NCI-H526 treated with DMSO at 0.1 percent for 48 hours (cell line): ENCODE data around the gene WNT10A.
"Not testable (repeated sequence)": the region's sequence is repeated elsewhere in the genome, so short reads cannot be mapped to it uniquely, and the experiment has no call there.

Source experiments
- DNase-seq: peaks from one replicate; lab custom pipeline; 2025; lab: John Stamatoyannopoulos, UW

Gene WNT10A

DNA sequence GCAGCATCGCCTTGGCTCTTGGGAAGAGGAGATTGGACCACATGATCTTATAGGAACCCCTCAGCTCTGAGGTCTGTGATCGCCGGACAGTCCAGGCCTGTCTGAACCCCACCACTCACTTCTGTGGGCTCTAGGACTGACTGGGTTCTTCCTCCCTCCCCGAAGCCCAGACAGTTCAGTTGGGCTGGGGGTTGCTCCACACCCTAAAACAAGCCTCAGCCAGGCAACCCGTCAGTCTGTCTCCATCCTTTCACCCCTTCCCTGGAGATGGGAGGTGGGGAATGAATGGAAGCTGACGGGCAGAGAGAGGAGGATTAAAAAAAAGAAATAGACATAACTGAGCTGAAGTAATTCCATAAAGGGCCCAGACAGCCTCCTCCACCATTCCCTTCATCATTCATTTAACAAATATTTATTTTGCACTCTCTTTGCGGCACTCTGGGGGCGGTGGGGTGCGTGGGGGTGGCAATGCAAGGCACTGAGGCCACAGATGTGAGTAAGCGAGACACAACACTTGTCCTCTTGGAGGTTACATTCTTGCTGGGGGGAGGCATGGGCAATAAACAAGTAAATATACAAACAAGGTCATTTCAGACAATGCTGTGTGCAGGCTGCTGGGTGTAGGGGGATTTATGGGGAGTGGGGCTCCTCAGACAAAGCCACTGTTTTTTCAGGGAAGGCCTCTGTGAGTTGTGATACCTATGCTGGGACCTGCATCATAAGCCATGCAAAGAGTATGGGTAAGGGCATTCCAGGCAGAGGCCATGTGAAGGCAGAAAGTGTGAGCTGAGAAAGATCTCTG, 12.9 kb downstream of the WNT10A start:
- DNase-seq, result no peak

DNA sequence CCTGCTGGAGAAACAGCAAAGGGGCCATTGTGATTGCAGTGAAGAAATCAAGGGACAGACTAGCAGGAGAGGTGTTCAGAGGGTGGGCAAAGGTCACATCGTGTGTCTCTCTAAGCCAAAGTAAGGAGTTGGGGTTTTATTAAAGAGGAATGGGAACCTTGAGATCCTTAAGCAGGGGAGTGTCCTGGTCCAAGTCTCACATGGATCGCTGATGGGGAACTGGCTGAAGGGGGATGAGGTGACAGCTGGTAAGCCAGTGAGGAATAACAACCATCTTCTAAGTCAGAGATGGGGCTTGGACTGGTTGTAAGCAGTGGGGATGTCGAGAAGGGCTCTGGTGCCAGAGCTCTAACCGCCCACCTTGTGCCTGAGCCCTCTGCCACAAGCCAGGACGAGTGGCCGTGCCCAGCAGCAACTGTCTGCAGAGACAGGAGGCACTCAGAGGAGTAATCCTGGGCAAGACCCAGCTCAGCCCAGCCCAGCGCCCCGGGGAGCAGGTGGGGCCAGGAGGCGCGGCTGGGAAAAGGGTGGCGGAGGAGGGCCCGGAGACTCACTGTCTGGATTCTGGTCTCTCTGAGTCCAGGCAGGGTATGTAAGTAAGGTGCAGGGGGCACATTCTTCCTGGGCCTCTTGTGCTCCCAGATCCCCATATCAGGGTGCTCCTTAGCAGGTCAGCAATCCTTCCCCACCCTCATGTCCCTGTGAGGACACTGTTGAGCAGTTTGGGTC, 13.7 kb downstream of the WNT10A start:
- no peak for DNase-seq

DNA sequence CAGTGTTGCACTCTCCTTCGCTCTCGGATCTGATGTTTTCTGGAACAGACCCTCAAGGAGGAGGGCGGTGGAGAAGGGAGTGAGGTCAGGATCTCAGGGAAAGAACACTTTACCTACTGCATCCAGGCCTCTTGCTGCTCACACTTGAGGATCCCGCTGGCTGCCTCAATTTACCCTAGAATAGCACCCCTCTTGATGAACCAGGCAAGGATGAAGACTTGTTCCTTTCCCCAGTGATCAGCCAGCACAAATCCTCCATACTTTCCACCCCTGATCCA, 14.2 kb downstream of the WNT10A start:
- no peak for DNase-seq

DNA sequence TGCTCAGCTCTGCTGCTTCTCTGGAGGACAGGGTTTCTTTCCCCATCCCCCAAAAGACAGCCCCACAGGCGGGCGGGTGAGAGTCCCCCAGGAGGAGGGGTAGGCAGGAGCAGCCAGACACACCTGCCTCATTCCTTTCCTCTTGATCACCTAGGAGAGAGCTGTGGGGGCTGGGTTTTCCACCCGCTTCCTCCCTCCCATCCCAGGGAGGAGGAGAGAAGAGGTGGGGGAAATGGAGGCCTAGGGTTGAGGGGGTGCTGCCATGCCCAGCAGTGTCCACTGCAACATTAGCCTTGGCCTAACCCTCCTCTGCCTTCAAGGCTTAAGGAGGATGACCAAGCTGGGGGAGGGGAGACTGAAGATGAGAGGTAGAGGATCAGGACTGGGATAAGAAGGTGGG, 14.7 kb downstream of the WNT10A start:
- no peak for DNase-seq

DNA sequence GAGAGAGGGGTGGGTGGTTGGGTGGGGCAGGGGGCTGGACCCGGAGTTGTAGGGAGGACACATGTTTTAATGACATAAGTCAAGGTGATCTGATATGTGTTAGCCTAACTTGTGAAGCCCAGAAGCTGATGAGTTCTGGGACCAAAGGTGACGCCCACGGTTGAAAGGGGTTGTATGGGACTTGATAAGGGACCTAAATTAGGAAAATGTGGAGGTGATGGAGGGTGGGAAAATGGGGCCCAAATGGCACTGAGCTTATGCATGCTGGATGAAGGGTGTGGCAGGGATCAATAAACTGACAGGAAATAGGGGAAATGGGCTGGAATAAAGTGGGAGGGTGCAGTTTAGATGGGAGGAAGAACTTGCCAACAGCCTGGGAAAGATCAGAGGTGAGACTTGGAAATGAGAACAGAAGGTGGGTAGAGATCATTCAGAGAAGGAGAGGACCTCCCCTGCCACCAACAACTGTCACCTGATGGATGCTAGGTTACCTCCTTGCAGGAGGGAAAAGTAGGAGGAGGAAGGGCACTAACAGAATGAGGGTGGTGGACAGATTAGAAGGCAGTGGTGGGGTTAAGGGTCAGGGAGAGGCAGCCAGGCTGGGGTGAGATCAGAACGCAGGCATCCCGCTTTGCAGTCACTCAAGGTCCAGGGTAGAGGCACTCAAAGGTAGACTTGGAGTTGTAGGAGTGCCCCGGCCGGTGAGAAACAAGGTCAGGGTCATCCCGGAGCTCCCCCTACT, 15.3 kb downstream of the WNT10A start:
- DNase-seq, result no peak

DNA sequence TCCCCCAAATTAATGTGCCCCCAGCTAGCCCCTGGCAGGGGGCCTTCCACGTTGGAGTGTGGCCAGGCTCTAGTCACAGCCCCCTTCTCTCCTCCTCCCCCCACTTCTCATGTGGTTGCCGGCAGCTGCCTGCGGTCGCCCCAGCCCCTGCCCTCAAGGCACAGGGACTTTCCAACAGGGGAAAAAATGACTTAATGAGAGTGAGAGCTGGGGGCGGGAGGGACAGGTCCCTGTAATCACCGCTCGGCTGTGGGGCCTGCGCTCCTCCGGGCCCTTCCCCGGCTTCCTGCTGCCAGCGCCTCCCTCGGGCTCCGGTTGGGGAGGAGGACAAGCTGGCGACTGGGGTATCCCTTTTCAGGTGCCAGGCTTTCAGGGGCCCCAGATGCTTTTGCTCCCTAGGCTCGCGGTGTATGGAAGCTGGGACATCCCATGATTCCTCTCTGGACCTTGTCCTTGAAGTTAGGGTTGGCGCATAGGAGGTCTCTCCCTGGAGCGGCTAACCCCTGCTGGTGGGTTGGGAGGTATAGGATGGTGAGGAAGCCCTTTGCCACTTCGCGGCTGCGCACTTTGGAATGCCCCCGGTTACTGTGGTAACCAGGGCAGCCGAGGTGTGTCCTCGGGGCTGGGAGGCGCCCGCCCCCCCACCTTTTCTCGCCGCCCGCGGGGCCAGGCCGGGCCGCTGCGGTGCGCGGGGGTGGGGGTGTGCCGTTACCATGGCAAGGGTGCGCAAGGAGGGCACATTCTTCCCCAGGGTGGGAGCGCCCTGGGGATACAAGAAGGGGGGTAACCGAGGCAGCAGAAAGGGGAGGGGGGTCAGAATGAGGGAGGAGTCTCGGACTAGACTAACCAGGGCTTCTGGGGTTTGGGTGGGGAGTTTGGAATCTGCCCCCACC, 16.1 kb downstream of the WNT10A start:
- no peak for DNase-seq

DNA sequence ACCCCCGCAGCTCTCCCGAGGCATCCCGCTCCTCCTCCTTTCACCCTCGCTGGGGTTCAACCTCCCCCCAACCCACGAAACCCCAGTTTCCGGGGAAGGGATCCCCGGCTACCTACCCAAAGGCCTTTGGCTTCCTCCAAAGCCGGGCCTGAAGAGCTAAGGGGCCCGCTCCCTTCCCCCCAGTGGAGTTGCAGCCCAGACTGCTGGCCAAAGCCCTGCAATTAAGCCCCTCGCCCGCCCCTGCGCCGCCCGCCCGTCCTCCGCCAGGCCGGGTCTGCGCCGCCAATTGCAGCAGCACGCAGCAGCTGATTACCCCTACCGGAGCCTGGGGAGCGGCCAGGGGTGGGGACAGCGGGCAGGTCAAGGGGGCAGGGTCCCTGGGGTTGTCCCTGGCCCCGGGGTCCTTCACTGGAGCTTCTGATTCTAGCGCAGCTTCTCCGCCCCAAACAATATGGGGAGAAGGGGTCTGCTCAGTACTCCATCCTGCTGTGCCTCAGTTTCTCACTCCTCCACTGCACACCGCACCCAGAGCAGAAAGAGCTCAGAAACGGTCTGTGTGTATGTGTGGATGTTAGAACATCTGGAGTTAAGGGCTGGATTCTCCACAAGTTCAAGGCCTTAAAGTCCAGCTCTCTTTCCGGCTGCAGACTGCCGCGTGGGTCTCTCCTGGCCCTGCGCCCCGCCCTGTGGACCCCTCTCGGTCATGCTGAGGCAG, 16.9 kb downstream of the WNT10A start:
- DNase-seq, result no peak

DNA sequence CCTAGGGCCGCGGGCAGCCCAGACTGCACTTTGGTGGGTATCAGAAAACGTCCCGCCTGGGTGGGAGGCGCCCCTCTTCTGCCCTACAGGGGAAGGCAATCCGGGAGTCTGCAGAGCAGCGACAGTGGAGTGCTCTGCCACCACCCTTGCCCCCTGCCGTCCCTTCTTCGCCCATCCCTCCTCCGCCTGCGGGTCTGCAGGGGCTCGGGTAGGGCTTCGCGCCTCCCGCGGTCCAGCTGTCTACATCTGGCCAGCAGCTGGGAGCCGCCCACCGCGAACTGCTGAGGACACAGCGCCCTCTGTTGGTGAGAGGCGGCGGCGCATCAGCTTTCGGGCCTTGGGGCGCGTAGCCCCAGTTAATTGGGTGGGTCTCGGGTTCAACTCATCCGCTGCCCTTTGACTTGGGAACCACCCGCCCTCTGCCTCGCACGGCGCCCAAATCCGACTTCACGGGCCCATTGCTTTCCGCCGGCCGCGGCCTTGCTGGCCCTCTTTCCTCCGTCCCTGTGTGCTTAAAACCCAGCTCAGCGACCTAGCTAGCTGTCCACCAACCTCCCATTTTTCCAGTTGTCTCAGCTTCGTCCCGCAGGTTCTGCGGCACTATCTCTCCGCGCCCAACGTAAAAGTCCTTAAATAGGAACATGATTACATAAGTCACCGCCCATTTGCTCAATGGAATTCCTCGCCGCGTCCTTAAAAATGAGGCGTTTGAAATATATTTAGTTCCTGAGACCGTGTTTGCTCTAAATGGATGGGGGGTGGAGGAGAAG, 17.6 kb downstream of the WNT10A start:
- peak; percentile 29 for DNase-seq

DNA sequence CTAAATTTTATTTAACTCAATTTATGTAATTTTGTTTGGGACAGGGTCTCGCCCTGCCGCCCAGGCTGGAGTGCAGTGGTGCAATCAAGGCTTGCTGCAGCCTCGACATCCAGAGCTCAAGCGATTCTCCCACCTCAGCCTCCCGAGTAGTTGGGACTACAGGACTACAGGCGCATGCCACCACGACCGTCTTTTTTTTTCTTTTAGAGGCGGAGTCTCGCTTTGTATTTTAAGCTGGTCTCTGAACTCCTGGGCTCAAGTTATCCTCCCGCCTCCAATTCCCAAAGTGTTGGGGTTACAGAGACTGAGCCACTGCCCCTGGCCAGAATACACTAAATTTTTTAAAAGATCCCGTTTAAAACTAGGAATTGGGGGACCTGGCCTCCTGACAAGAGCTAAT, 18.5 kb downstream of the WNT10A start:
- no peak for DNase-seq

DNA sequence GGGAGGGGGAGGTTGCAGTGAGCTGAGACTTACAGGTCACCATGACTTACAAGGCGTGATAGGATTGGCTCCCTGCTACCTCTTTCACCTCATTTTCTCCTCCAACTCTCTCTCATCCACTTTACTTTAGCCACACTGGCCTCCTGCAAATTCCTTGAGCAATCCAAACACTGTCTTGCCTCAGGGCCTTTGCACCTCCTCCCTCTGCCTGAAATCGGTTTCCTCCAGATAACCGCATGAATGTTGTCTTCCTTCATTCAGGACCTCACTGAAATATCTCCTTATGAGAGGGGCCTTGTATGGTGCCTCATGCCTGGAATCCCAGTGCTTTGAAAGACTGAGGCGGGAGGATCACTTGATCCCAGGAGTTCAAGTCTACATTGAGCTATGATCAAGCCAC, 21.8 kb downstream of the WNT10A start:
- DNase-seq, result no peak

DNA sequence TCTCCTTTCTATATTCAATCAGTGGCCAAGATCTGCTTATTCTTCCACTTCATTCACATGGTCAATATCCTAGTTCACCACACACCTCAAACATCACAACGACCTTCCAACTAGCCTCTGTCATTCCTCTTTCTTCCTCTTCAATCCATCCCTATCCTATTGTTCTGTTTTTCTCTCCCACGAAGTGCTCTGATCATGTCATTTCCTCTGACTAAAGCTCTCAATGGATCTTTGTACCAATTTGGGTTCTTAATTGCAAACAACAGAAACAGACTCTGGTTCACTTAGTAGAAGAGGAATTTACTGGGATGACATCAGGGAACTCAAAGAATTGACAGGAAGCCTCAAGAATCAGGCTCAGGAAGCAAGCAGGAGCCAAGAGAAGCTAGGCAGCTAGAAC, 23.5 kb downstream of the WNT10A start:
- no peak for DNase-seq

DNA sequence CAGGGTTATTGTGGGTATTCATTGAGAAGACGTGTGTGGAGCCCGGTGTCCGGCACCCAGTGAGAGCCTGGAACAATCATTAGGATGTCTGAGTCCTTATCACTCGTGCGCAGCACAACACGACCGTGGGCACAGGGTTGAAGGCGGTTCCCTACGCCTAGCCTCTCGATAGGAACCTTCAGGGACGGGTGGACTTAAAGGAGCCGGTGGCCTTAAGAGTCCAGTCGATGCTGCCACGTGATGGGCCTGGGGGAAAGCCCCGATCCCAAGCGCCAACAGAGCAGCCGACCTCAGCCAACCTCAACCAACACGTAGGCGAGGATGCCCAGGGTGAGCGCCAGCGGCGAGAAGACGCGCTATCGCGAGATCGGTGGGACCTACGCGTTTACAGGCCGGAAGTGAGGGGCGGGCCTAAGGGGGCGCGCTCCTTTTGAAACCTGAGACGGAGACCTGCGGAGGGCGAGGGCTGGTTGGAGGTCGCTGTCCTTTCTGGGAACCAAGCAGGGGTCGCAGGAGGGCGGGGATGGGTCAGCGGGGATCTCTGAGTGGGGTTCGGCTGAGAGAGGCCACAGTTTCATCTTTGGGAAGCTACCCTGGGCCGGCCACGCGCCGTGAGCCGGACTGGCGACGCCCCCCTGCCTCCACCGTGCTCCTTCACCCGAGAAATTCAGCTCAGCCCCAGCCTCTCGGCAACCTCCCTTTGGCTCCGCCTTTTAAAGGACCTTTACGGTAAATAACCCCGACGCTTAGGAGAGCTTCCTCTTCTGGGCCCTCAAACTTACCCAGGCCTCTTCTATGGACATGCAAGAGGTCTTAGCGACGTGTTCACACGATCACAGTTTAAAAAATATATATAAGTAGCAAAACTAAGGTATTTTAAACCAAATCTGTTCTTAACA, 28.3 kb downstream of the WNT10A start:
- peak; percentile 89 for DNase-seq

DNA sequence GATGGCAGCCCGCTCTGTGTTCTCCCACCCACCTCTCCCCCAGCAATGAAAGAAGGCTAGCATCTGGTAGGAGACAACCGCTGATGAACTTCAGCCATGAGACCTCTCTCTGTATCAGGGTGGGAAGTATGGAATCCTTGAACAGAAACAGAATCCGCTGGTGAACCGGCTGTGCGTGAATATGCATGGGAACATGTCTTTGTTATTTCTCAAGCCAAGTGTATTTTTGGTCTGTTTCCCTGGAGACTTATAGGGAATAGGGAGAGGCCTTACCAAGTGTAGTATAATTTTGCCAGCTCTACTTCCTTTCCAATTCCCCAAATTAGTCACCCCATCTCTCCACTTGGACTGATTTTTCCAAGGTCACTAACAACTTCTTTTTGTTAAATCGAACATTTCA, 30.1 kb downstream of the WNT10A start:
- DNase-seq, result no peak

DNA sequence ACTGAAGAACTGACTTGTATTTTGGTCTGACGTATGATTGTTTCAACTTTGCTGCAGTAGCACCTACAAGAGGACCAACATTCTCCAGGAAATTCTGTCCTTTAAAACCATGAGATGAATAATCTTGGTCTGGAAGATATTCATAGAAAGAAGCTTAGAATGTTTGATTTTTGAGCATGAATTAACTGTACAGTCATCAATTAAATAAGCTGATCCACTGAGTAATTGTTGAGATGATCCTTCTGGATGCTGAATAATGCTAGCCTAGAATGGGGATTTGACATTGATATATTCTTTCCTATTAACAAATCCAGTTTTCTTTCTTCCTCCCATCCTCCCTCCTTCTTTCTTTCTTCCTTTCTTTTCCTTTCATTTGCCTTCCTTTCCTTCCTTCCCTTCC, 39.9 kb downstream of the WNT10A start:
- DNase-seq, result no peak

DNA sequence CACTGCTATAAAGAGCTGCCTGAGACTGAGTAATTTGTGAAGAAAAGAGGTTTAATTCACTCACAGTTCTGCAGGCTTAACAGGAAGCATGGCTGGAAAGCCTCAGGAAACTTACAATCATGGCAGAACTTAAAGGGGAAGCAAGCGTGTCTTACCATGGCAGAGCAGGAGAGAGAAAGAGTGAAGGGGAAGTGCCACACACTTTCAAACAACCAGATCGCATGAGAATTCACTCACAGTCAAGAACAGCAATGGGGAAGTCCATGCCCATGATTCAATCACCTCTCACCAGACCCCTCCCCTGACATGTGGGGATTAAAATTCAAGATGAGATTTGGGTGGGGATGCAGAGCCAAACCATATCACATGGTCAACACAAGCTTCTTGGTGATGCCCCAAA, 44.1 kb downstream of the WNT10A start:
- no peak for DNase-seq

DNA sequence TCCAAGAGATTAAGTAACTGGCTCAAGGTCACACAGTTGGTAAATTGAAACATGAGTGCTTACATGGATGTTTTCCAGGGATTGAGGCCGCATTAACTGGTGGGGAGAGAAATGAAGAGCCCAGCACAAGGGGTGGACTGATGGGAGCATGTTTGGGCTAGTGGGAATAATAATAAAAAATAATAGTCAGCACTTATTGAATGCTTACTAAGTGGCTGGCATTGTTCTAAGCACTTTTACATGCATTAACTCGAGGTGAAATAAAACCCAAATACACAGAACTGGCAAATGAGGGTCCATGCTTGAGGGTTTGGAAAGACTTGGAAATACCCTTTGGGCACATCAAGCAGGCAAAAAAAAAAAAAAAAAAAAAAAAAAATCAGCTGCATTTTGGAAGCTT, 44.8 kb downstream of the WNT10A start:
- no peak for DNase-seq

DNA sequence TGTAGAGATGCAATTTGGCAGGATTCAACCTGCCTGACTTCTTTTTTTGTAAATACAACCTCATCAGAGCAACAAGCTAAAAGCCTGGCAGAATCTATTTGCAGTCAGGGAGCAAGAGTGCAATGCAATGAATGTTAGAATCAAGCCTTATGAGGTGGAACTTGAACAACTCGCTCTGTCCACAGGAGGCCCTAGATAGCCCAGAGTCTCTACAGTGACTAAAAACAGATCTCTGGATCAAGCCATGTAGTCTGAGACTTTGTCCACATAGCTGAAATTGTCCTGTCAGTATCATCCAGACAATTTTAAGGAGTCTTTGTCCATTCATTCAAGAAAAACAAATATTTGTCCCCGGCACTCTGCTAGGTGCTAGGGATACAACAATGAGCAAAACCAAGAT, 46.8 kb downstream of the WNT10A start:
- no peak for DNase-seq

DNA sequence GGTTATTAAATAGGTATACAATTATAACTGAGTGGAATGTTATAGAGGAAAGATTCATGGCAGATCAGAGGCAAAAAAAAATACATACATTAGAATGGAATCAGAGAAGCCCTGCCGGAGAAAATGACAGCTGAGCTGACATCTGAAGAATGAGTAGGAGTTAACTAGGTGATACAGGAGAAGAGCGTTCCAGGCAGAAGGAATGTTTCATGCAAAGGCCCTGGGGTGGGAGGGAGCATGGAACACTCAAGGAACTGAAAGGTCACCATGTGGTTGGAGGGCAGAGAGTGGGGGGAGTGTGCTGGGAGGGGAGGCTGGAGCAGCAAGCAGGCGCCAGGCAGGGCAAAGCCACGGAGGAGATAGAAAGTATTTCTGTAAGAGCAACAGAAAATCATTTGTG, 47.2 kb downstream of the WNT10A start:
- DNase-seq, result no peak

DNA sequence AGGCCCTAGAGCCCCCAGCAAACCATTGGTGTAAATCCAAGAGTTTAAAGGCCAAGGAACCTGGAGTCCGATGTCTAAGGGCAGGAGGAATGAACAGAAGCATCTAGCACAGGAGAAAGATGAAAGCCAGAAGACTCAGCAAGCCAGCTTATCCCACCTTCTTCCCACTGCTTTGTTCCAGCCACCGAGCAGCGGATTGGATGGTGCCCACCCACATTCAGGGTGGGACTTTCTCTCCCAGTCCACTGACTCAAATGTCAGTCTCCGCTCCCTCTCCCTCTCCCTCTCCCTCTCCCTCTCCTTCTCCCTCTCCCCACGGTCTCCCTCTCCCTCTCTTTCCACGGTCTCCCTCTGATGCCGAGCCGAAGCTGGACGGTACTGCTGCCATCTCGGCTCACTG, 49.8 kb downstream of the WNT10A start:
- DNase-seq, result not testable (repeated sequence)

DNA sequence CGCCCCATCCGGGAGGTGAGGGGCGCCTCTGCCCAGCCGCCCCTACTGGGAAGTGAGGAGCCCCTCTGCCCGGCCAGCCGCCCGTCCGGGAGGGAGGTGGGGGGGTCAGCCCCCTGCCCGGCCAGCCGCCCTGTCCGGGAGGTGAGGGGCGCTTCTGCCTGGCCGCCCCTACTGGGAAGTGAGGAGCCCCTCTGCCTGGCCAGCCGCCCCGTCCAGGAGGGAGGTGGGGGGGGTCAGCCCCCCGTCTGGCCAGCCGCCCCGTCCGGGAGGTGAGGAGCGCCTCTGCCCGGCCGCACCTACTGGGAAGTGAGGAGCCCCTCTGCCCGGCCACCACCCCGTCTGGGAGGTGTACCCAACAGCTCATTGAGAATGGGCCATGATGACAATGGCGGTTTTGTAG, 51.1 kb downstream of the WNT10A start:
- not testable (repeated sequence) for DNase-seq
